ENCODE data around the gene GLO1. TPM values are rescaled to one million over a fixed set of nuclear protein-coding genes. Genes with fewer than 3 reads are reported as not detected.

Gene GLO1
- total and polyA plus RNA-seq, 2 experiments from 2014 or later = 139 to 150 TPM

DNA sequence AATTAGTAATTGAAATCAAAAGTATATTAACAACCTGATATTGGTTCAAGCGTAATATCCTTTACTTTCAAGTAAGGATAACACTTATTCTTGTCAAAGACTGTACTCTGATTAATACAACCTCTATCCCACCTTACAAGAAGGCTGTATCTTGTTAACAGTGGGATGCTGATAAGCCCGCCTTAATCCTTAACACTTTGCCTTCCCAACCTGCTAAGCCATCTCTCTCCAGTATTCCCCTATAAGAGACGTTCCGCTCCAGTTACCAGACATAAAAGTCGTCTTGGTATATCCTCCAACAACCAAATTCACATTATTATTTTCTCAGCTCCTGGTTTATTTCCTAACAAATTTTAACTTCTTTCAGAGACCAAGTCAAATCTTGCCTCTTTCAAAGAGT, 65.2 kb downstream of the GLO1 start:
- H3K4me2 ChIP-seq (ENCODE audit: unreplicated experiment) = no peak overlapping the region
- H2AFZ ChIP-seq = no peak overlapping the region
- in situ Hi-C loops (cut with MboI) = no loop called here
- H3K27ac ChIP-seq = no peak overlapping the region
- no peaks in the 10 kb centered on the region for H3K9me3 ChIP-seq (ENCODE audit: low read depth)
- TF ChIP-seq EZH2phosphoT487 (IDR thresholded peaks at IDR 0.05; ENCODE audit: insufficient read depth, low read depth) = no peak
- TF ChIP-seq EZH2 (IDR thresholded peaks at IDR 0.05; ENCODE audit: insufficient read depth, poor library complexity, severe bottlenecking) = no peak
- no peak overlapping the region for H3K9ac ChIP-seq
- H3K36me3 ChIP-seq (ENCODE audit: low read depth) = no peaks in the 10 kb centered on the region
- H3K79me2 ChIP-seq (ENCODE audit: insufficient read depth) = peaks cover 79% of the 10 kb centered on the region
- H3K27me3 ChIP-seq (replicated peaks; ENCODE audit: insufficient read depth) = no peaks in the 10 kb centered on the region
- no peaks in the 10 kb centered on the region for H3K9me2 ChIP-seq (ENCODE audit: insufficient read depth)
- H3K4me3 ChIP-seq = no peak overlapping the region
- WGBS, 2 experiments (ENCODE audit: low coverage in 1 of 2, low lambda C conversion rate in 2 of 2, missing lambda C conversion rate in 2 of 2) = 72 to 78% methylated on average over 5 of the region's 5 CpGs
- H3F3A ChIP-seq (ENCODE audit: insufficient read depth) = 0 out of 2 replicates have a peak, but pooled peaks cover 9% of the 10 kb centered on the region
- no peak for DNase-seq
- H4K20me1 ChIP-seq (ENCODE audit: insufficient read depth) = no peaks in the 10 kb centered on the region; the same call in 1 of the 2 replicates
- H3K4me1 ChIP-seq (ENCODE audit: insufficient read depth) = 0 out of 2 replicates have a peak, but pooled peaks cover 5% of the 10 kb centered on the region

DNA sequence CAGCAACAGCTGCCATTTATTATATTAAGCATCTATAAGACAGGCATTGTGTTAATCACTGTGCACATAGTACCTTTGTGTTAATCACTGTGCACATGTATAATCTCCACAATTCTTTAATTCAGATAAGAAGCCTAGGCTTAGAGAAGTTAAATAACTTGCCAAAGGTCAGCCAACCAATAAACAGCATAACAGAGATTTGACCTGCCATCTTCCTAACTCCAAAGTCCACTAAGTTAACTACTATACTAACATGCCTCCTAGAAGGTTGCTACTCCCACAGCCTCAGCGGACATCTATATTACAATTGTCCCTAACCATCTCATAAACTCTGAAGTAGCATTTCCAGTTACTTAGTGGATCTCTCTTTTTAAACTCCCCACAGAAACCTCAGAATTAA, 66.9 kb downstream of the GLO1 start:
- H3K4me3 ChIP-seq = no peak overlapping the region

DNA sequence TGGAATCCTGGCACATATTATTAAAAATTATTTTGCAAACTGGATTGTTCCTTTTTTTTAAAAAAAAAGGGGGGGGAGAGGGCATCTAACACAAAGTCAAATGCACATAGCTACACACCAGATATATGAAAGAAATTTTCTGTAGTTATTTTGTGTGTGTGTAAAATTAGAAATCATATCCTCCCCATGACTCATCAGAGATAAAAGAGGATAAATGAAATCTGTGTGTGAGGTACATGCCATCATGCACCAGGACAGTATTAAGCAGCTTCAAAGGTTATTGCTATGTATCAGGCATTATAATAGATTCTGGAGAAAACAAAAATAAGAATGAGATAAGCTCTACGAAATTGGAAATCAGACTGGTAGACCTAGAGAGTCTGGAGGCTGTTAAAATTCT, 68.4 kb downstream of the GLO1 start:
- peak; percentile 23 for DNase-seq

More for the DNA sequence above, 66.9 kb downstream of the GLO1 start:
- Histone ChIP-seq H4K20me1 (ENCODE audit: insufficient read depth) (no peaks in the 10 kb centered on the region; the same call in 1 of the 2 replicates), H3K79me2 (ENCODE audit: insufficient read depth) (peaks cover 71% of the 10 kb centered on the region), H3K27me3 (replicated peaks; ENCODE audit: insufficient read depth) (no peaks in the 10 kb centered on the region), H2AFZ (no peak overlapping the region), H3K4me2 (ENCODE audit: unreplicated experiment) (no peak overlapping the region), H3F3A (ENCODE audit: insufficient read depth) (0 out of 2 replicates have a peak, but pooled peaks cover 9% of the 10 kb centered on the region), H3K4me1 (ENCODE audit: insufficient read depth) (0 out of 2 replicates have a peak, but pooled peaks cover 5% of the 10 kb centered on the region), H3K36me3 (ENCODE audit: low read depth) (no peaks in the 10 kb centered on the region), H3K9ac (no peak overlapping the region), H3K27ac (no peak overlapping the region), H3K9me2 (ENCODE audit: insufficient read depth) (no peaks in the 10 kb centered on the region), H3K9me3 (ENCODE audit: low read depth) (no peaks in the 10 kb centered on the region)
- in situ Hi-C loops (cut with MboI) = no loop called here
- 100% methylated on average over 1 of the region's 1 CpG for WGBS, 2 experiments (ENCODE audit: low coverage in 1 of 2, low lambda C conversion rate in 2 of 2, missing lambda C conversion rate in 2 of 2)
- TF ChIP-seq EZH2phosphoT487 (IDR thresholded peaks at IDR 0.05; ENCODE audit: insufficient read depth, low read depth) = no peak
- TF ChIP-seq EZH2 (IDR thresholded peaks at IDR 0.05; ENCODE audit: insufficient read depth, poor library complexity, severe bottlenecking) = no peak
- no peak for DNase-seq

DNA sequence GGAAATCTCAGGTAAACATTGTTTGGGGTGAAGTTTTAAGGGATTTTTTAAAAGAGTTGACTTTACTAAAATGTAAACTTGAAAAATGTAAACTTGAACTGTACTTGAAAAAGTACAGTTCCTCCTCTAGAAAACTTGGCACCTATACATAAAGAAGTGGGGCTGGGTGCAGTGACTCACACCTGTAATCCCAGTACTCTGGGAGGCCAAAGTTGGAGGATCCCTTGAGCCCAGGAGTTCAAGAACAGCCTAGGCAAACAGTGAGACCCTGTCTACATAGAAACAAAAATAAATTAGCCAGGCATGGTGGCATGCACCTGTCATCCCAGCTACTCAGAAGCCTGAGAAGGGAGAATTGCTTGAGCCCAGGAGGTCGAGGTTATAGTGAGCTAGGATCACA, 70.5 kb downstream of the GLO1 start:
- no peak overlapping the region for H2AFZ ChIP-seq
- in situ Hi-C loops (cut with MboI) = no loop called here
- WGBS, 2 experiments (ENCODE audit: low coverage in 1 of 2, low lambda C conversion rate in 2 of 2, missing lambda C conversion rate in 2 of 2) = 38 to 39% methylated on average over 1 of the region's 1 CpG

More for the DNA sequence above, 68.4 kb downstream of the GLO1 start:
- no peak overlapping the region for H3K4me3 ChIP-seq
- H3K9ac ChIP-seq = no peak overlapping the region
- H2AFZ ChIP-seq = no peak overlapping the region
- H4K20me1 ChIP-seq (ENCODE audit: insufficient read depth) = no peaks in the 10 kb centered on the region; the same call in 1 of the 2 replicates
- H3F3A ChIP-seq (ENCODE audit: insufficient read depth) = 0 out of 2 replicates have a peak, but pooled peaks cover 9% of the 10 kb centered on the region
- no peak overlapping the region for H3K4me2 ChIP-seq (ENCODE audit: unreplicated experiment)
- no peak overlapping the region for H3K27ac ChIP-seq
- 0 out of 2 replicates have a peak, but pooled peaks cover 5% of the 10 kb centered on the region for H3K4me1 ChIP-seq (ENCODE audit: insufficient read depth)
- H3K36me3 ChIP-seq (ENCODE audit: low read depth) = no peaks in the 10 kb centered on the region
- H3K79me2 ChIP-seq (ENCODE audit: insufficient read depth) = peaks cover 71% of the 10 kb centered on the region
- in situ Hi-C loops (cut with MboI) = no loop called here
- WGBS, 2 experiments (ENCODE audit: low coverage in 1 of 2, low lambda C conversion rate in 2 of 2, missing lambda C conversion rate in 2 of 2) = 81% methylated on average over 1 of the region's 1 CpG
- no peaks in the 10 kb centered on the region for H3K27me3 ChIP-seq (replicated peaks; ENCODE audit: insufficient read depth)
- no peaks in the 10 kb centered on the region for H3K9me2 ChIP-seq (ENCODE audit: insufficient read depth)
- no peak for TF ChIP-seq EZH2 (IDR thresholded peaks at IDR 0.05; ENCODE audit: insufficient read depth, poor library complexity, severe bottlenecking)
- TF ChIP-seq EZH2phosphoT487 (IDR thresholded peaks at IDR 0.05; ENCODE audit: insufficient read depth, low read depth) = no peak
- no peaks in the 10 kb centered on the region for H3K9me3 ChIP-seq (ENCODE audit: low read depth)

More for the DNA sequence above, 70.5 kb downstream of the GLO1 start:
- peaks cover 72% of the 10 kb centered on the region for H3K79me2 ChIP-seq (ENCODE audit: insufficient read depth)
- peak; percentile 6 for DNase-seq
- no peak overlapping the region for H3K27ac ChIP-seq
- no peaks in the 10 kb centered on the region for H3K27me3 ChIP-seq (replicated peaks; ENCODE audit: insufficient read depth)
- H3K4me2 ChIP-seq (ENCODE audit: unreplicated experiment) = no peak overlapping the region
- no peak overlapping the region for H3K4me3 ChIP-seq
- H3K9ac ChIP-seq = no peak overlapping the region
- no peaks in the 10 kb centered on the region for H3K36me3 ChIP-seq (ENCODE audit: low read depth)
- no peaks in the 10 kb centered on the region for H3K9me3 ChIP-seq (ENCODE audit: low read depth)
- no peaks in the 10 kb centered on the region for H3F3A ChIP-seq (ENCODE audit: insufficient read depth)
- H3K4me1 ChIP-seq (ENCODE audit: insufficient read depth) = no peaks in the 10 kb centered on the region
- H4K20me1 ChIP-seq (ENCODE audit: insufficient read depth) = no peaks in the 10 kb centered on the region; the same call in 1 of the 2 replicates
- H3K9me2 ChIP-seq (ENCODE audit: insufficient read depth) = no peaks in the 10 kb centered on the region
- TF ChIP-seq EZH2 (IDR thresholded peaks at IDR 0.05; ENCODE audit: insufficient read depth, poor library complexity, severe bottlenecking) (no peak), EZH2phosphoT487 (IDR thresholded peaks at IDR 0.05; ENCODE audit: insufficient read depth, low read depth) (no peak)
